H1 (cell line): Measurements from ENCODE around the gene LRBA.

Experiments
- EP300 ChIP-seq, 2 experiments: IDR thresholded peaks; 1 replicate in 1 of 2; 2 replicates in 1 of 2; pipeline ENCODE4 v1.6.1; 2011 to 2012; ENCODE audit warnings: low read depth in 2 of 2, low read length in 2 of 2, mild to moderate bottlenecking in 2 of 2, borderline replicate concordance in 1 of 2, inconsistent platforms in 1 of 2, moderate library complexity in 1 of 2
- MAFK ChIP-seq: IDR thresholded peaks from 2 replicates; pipeline ENCODE4 v1.6.1; 2012; ENCODE audit warnings: low read depth, mild to moderate bottlenecking, improper control_type of control experiment, low read length
- POLR2A ChIP-seq, 2 experiments: IDR thresholded peaks; 1 replicate in 1 of 2; 2 replicates in 1 of 2; pipeline ENCODE4 v1.6.1; 2011; ENCODE audit warnings: low read depth in 2 of 2, low read length in 2 of 2, mild to moderate bottlenecking in 2 of 2; ENCODE audit errors: control extremely low read depth in 1 of 2

DNA sequence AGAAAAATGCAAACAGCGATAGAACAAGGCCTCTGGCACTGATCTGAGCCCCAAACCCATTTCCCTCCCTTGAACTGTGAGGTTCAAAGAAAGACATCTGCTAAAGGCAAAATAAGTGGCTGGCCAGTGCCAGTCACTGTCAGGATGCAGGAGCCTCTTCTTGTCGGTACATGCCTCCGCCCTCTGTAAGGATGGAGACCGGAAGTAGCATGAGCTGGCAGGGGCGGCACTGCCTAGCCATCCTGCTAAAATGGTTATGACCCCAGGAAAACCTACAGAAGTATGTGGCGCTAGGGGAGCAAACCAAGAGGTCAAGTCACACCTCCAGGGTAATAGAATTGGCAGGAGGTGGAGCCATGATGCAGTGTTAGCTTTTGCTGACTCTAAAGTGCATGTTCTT is 756.5 kb downstream of the LRBA start:
- no peak for TF ChIP-seq MAFK
- no peak for TF ChIP-seq POLR2A (IDR thresholded peaks at IDR 0.05; ENCODE audit: control extremely low read depth in 1 of 2, low read depth in 2 of 2, low read length in 2 of 2)
- no peak for TF ChIP-seq EP300 (IDR thresholded peaks at IDR 0.05; ENCODE audit: borderline replicate concordance in 1 of 2, low read depth in 2 of 2, low read length in 2 of 2)
